Suppressor macrophage treated with lipopolysaccharide for 4 hours (primary cell): ENCODE results near the gene TXNRD2.

ENCODE experiments used
- DNase-seq: peaks from one replicate; pipeline ENCODE4 v3.0.0-alpha.2; 2020

TXNRD2 gene

GRCh38 chr22:19965771-19966709 lies 24.4 kb upstream of the TXNRD2 start:
- DNase-seq: no peak

- no peak for DNase-seq
Measured at GRCh38 chr22:19964701-19965386, 23.2 kb upstream of the TXNRD2 start.

GRCh38 chr22:19963863-19964642 lies 22.4 kb upstream of the TXNRD2 start:
- DNase-seq: no peak

DNA sequence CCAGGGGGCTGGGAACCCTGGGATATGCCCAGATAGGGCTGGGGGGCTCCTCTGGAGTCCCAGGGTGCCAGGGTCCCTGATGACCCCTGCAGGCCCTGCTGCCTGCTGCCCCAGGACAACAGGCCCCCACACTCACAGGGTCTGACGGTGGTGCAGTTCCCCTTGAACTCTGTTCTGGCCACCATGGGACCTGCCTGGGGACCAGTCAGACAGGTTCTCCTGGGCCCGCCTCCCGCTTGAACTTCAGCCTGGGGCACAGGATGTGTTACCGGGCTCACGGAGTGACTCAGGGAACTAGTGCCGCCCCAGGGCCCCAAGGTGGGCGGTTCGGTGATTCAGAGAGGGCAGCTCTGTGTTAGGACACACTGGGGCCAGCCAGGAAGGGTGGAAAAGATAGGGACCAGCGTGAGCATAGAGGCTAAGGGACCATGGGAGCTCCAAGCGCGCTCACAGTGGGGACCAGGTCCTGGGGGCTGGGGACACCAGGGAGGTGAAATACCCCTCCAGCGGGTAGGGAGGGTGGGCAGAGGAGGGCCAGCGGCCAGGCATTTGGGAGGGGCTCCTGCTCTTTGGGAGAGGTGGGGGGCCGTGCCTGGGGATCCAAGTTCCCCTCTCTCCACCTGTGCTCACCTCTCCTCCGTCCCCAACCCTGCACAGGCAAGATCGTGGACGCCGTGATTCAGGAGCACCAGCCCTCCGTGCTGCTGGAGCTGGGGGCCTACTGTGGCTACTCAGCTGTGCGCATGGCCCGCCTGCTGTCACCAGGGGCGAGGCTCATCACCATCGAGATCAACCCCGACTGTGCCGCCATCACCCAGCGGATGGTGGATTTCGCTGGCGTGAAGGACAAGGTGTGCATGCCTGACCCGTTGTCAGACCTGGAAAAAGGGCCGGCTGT lies 21.5 kb upstream of the TXNRD2 start:
- no peak for DNase-seq

DNA sequence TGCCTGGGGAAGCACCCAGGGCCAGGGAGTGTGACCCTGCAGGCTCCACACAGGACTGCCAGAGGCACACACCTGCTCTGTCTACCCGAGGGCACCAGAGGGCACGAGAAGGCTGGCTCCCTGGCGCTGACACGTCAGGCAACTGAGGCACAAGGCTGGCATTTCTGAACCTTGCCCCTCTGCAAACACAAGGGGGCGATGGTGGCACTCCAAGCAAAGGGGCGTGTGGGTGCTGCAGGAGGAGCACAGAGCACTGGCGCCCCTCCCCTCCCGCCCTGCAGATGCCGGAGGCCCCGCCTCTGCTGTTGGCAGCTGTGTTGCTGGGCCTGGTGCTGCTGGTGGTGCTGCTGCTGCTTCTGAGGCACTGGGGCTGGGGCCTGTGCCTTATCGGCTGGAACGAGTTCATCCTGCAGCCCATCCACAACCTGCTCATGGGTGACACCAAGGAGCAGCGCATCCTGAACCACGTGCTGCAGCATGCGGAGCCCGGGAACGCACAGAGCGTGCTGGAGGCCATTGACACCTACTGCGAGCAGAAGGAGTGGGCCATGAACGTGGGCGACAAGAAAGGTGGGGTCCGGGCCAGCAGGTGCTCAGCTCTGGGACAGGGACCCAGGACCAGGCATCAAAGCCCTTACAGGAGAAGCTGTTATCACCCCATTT lies 20.8 kb upstream of the TXNRD2 start:
- peak; percentile 69 for DNase-seq

DNA sequence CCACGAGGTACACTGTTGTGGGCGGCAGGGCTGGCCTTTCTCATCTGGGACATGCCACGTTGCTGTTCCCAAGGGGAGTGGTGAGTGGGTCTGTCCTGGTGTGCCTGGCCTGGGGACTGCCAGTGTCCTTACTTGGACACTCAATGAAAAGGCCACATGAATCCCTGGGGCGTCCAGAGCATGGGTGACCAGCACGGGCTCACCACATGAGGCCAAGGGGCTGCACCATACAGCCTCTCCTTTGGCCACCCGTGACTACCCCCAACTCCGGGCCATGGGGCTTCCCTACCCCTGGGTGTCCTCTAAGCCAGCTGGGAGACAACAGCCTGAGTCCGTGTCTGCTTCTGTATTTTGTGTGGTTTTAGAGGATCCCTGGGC lies 20.2 kb upstream of the TXNRD2 start:
- no peak for DNase-seq

DNA sequence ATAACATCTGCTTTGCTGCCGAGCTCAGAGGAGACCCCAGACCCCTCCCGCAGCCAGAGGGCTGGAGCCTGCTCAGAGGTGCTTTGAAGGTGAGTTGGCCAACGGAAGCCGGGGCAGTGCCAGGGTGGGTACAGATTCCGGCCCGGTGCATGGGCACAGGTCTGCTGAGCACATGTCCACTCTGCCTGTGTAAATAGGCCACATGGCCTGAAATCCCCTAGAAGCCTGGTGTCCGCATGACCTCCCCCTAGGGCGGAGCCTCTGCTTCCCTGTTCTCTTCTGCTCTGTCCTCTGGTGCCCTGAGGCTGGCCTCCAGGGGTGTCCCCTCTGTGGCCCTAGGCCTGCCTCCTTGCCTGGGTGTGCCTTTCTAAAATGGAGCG lies 19.6 kb upstream of the TXNRD2 start:
- DNase-seq: peak; percentile 40

GRCh38 chr22:19960491-19961200 lies 19.0 kb upstream of the TXNRD2 start:
- DNase-seq: no peak

GRCh38 chr22:19959587-19960490 lies 18.2 kb upstream of the TXNRD2 start:
- DNase-seq: no peak

GRCh38 chr22:19959043-19959586 lies 17.5 kb upstream of the TXNRD2 start:
- DNase-seq: no peak

GRCh38 chr22:19958083-19959042 lies 16.7 kb upstream of the TXNRD2 start:
- no peak for DNase-seq

- DNase-seq: no peak
Measured at GRCh38 chr22:19957445-19957844, 15.8 kb upstream of the TXNRD2 start.

GRCh38 chr22:19955241-19956128 lies 13.9 kb upstream of the TXNRD2 start:
- no peak for DNase-seq

DNA sequence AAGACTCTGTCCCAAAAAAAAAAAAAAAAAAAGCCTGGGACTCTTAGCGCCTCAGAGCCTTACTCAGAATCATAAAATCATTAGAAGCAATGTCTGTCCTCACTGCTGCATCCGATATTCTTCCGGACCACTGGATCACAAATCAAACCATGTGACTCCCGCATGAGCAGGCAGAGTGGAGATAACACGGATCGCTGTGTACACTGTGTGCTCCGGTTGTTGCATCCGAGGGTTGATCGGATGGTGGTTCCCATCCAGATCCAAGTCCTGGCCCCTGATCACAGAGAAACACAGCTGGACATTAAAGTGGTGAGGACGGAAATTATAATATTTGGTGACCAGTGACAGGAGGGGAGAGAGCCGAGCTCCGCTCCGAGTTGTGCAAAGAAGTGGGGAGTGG lies 9.7 kb upstream of the TXNRD2 start:
- DNase-seq: no peak

DNA sequence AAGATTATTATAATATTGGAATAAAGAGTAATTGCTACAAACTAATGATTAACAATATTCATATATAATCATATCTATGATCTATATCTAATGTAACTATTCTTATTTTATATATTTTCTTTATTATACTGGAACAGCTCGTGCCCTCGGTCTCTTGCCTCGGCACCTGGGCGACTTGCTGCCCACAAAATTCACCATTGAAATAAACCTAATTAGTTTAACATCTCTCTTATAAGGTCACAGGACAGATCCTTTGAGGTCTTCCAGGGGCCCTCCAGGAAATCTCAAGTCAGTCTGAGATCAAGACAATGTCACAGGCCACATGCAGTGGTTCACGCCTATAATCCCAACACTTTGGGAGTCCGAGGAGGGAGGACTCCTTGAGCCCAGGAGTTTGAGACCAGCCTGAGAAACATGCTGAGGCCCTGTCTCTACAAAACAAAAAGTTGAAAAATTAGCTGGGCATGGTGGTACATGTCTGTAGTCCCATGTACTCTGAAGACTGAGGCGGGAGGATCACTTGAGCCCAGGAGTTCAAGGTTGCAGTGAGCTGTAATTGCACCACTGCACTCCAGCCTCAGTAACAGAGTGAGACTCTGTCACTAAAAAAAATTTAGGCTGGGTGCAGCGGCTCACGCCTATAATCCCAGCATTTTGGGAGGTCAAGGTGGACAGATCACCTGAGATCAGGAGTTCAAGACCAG lies 6.6 kb upstream of the TXNRD2 start:
- DNase-seq: no peak
